IPS DF 4.7 (cell line): ENCODE measurements around the gene C3orf22.

Experiments
- DNase-seq: peaks from one replicate; pipeline ENCODE4 v3.0.0-alpha.2; 2013; ENCODE audit warnings: low spot score; ENCODE audit errors: extremely low read depth

Gene C3orf22

GRCh38 chr3:126515066-126515706, 43.5 kb downstream of the C3orf22 start:
- no peak for DNase-seq

GRCh38 chr3:126514161-126514560, 44.6 kb downstream of the C3orf22 start:
- DNase-seq = no peak

GRCh38 chr3:126512916-126513650, 45.6 kb downstream of the C3orf22 start:
- DNase-seq = no peak

GRCh38 chr3:126512026-126512425, 46.7 kb downstream of the C3orf22 start:
- no peak for DNase-seq

- DNase-seq = no peak
Measured at GRCh38 chr3:126511291-126511690, 47.4 kb downstream of the C3orf22 start.

- no peak for DNase-seq
Measured at GRCh38 chr3:126510308-126510910, 48.3 kb downstream of the C3orf22 start.

GRCh38 chr3:126509597-126510307, 49.0 kb downstream of the C3orf22 start:
- no peak for DNase-seq

GRCh38 chr3:126508564-126508964, 50.2 kb downstream of the C3orf22 start:
- no peak for DNase-seq

GRCh38 chr3:126507886-126508285, 50.8 kb downstream of the C3orf22 start:
- no peak for DNase-seq

- no peak for DNase-seq
Measured at GRCh38 chr3:126503701-126504100, 55.0 kb downstream of the C3orf22 start.

GRCh38 chr3:126502656-126503055, 56.1 kb downstream of the C3orf22 start:
- no peak for DNase-seq

- no peak for DNase-seq
Measured at GRCh38 chr3:126501736-126502135, 57.0 kb downstream of the C3orf22 start.

GRCh38 chr3:126501054-126501453, 57.7 kb downstream of the C3orf22 start:
- no peak for DNase-seq

- no peak for DNase-seq
Measured at GRCh38 chr3:126500016-126500415, 58.7 kb downstream of the C3orf22 start.
